HL-60 (cell line): ENCODE measurements around the gene PGRMC2.

Experiments
- DNase-seq, 2 experiments: peaks; one replicate each; pipeline ENCODE4 v3.0.0-alpha.2; 2010 to 2020; ENCODE audit warnings: low read depth in 1 of 2, low spot score in 1 of 2
- H3K27ac ChIP-seq: fragments of 250-450 bp; sonication (Bioruptor Pico); replicated peaks from 2 replicates; pipeline ENCODE4 v1.5.1; 2020; ENCODE audit warnings: mild to moderate bottlenecking, moderate library complexity
- H3K27me3 ChIP-seq: fragments of 250-450 bp; sonication (Bioruptor Pico); 2 replicates; pipeline ENCODE4 v1.5.1; 2021; ENCODE audit warnings: mild to moderate bottlenecking, moderate library complexity; ENCODE audit not compliant: insufficient read depth, poor library complexity, severe bottlenecking
- H3K4me3 ChIP-seq: replicated peaks from 2 replicates; pipeline ENCODE4 v1.5.1; 2011; ENCODE audit warnings: mild to moderate bottlenecking, control low read depth, low read length; ENCODE audit not compliant: insufficient read depth
- GABPA ChIP-seq: IDR thresholded peaks from 2 replicates; pipeline ENCODE4 v1.6.1; 2012; ENCODE audit warnings: low read depth
- POLR2AphosphoS5 ChIP-seq: IDR thresholded peaks from 2 replicates; pipeline ENCODE4 v1.6.1; 2012; ENCODE audit warnings: low read depth
- SPI1 ChIP-seq: IDR thresholded peaks from 2 replicates; pipeline ENCODE4 v1.6.1; 2012; ENCODE audit warnings: low read depth, mild to moderate bottlenecking, borderline replicate concordance
- TF ChIP-seq, protein P1 (sequence below): IDR thresholded peaks from 2 replicates; pipeline ENCODE4 v1.6.1; 2012; ENCODE audit warnings: low read depth; ENCODE audit not compliant: insufficient replicate concordance
- TF ChIP-seq, protein P2 (sequence below): IDR thresholded peaks from one replicate; pipeline ENCODE4 v1.5.1; 2011; ENCODE audit warnings: low read length, control low read depth, inconsistent platforms; ENCODE audit not compliant: insufficient read depth

Gene PGRMC2

DNA sequence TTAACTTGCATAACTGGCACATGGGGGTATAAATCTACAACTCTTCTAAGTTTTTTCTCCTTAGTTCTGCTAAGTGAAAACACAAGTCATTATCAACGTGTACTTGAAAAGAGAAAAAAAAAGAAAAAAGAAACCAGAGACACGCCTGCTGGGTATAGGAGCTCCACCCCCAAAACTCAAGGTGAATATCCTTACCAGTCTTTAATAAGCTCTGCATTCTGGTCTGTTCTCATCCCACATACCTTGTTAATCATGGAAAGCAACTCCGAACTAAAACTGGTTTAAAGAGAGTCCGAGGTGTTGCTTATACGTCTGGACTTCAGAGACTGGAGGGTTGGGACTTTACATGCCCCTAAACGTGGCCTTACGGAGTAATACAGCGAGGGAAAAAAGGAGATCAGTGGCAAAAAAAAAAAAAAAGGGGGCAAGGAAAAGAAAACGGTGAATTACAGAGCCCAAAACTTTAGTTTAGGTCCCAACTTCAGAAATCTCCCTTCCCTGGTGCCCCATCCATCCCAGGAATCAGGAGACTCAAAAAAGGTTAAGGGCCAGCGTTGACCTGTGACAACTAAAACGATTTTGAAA is 1.0 kb downstream of the PGRMC2 start:
- peak; percentile 31 to 34 for DNase-seq
- TF ChIP-seq, protein P1, sequence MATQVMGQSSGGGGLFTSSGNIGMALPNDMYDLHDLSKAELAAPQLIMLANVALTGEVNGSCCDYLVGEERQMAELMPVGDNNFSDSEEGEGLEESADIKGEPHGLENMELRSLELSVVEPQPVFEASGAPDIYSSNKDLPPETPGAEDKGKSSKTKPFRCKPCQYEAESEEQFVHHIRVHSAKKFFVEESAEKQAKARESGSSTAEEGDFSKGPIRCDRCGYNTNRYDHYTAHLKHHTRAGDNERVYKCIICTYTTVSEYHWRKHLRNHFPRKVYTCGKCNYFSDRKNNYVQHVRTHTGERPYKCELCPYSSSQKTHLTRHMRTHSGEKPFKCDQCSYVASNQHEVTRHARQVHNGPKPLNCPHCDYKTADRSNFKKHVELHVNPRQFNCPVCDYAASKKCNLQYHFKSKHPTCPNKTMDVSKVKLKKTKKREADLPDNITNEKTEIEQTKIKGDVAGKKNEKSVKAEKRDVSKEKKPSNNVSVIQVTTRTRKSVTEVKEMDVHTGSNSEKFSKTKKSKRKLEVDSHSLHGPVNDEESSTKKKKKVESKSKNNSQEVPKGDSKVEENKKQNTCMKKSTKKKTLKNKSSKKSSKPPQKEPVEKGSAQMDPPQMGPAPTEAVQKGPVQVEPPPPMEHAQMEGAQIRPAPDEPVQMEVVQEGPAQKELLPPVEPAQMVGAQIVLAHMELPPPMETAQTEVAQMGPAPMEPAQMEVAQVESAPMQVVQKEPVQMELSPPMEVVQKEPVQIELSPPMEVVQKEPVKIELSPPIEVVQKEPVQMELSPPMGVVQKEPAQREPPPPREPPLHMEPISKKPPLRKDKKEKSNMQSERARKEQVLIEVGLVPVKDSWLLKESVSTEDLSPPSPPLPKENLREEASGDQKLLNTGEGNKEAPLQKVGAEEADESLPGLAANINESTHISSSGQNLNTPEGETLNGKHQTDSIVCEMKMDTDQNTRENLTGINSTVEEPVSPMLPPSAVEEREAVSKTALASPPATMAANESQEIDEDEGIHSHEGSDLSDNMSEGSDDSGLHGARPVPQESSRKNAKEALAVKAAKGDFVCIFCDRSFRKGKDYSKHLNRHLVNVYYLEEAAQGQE = no peak
- no peak for TF ChIP-seq POLR2AphosphoS5
- TF ChIP-seq GABPA = no peak
- no peak for TF ChIP-seq SPI1
- TF ChIP-seq, protein P2, sequence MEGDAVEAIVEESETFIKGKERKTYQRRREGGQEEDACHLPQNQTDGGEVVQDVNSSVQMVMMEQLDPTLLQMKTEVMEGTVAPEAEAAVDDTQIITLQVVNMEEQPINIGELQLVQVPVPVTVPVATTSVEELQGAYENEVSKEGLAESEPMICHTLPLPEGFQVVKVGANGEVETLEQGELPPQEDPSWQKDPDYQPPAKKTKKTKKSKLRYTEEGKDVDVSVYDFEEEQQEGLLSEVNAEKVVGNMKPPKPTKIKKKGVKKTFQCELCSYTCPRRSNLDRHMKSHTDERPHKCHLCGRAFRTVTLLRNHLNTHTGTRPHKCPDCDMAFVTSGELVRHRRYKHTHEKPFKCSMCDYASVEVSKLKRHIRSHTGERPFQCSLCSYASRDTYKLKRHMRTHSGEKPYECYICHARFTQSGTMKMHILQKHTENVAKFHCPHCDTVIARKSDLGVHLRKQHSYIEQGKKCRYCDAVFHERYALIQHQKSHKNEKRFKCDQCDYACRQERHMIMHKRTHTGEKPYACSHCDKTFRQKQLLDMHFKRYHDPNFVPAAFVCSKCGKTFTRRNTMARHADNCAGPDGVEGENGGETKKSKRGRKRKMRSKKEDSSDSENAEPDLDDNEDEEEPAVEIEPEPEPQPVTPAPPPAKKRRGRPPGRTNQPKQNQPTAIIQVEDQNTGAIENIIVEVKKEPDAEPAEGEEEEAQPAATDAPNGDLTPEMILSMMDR = no peak
- H3K27me3 ChIP-seq = no peaks in the 10 kb centered on the region
- H3K27ac ChIP-seq = peak overlapping the region; percentile 87
- H3K4me3 ChIP-seq = peak overlapping the region; percentile 76

DNA sequence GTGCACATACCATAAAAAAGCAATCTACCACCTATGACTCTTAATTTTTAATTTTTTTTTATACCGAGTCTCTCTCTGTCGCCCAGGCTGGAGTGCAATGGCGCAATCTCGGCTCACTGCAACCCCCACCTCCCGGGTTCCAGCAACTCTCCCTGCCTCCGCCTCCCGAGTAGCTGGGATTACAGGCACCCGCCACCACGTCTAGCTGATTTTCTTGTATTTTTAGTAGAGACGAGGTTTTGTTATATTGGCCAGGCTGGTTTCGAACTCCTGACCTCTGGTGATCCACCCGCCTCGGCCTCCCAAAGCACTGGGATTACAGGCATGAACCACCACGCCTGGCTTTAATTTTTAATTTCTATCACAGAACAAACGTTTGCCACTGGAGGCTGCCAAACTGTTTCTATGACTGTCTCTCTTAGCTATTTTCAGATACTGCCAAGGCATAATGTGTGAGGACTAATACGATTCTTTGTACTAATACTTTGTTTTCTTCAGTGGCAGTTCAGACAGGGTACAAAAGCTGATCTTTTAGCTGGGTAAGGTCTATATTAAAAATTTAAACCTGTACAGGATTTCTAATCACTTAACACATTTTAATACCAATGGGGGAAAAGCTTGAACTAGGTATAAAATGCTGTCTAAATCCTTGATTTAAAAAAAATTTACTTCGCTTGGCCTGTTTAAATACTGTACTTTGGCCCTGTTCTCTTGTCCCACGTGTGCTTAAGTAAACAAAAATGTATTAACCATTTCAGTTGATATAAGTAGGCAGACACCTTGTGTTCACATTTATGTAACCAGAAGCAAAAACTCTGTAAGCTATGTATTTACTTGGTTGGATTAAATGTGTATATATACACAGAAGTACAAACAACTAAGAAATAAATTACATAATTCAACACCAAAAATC is 2.3 kb downstream of the PGRMC2 start:
- peak overlapping the region; percentile 76 for H3K4me3 ChIP-seq
- TF ChIP-seq, protein P1 = no peak
- no peak for TF ChIP-seq POLR2AphosphoS5
- no peak for TF ChIP-seq SPI1
- TF ChIP-seq, protein P2 = no peak
- TF ChIP-seq GABPA = no peak
- no peak overlapping the region for H3K27ac ChIP-seq
- no peaks in the 10 kb centered on the region for H3K27me3 ChIP-seq
- DNase-seq = no peak

DNA sequence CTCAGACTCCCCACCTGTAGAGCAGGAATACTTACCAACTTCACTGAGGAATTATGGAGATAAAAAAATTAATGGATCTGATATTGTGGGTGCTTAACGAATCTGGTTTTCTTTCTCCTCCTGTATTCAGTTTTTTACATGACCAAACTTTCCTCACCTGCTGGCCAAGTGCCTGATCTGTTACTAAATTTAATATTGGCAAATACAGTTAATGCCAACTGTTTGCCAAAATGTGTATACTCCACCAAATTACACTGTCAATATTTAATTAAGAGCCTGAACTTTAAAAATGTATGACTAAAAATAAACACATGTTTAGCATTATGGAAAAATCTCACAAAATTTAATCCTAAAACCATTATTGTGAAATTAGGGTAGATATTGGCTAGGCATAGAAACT is 3.3 kb downstream of the PGRMC2 start:
- Histone ChIP-seq H3K4me3 (no peak overlapping the region), H3K27ac (no peak overlapping the region), H3K27me3 (no peaks in the 10 kb centered on the region)
- DNase-seq = no peak
- TF ChIP-seq, protein P1 = no peak
- TF ChIP-seq SPI1 = no peak
- no peak for TF ChIP-seq GABPA
- no peak for TF ChIP-seq POLR2AphosphoS5
- TF ChIP-seq, protein P2 = no peak
